ENCODE results near the gene IL36RN. TPM values are rescaled to one million over a fixed set of nuclear protein-coding genes. Genes with fewer than 3 reads are reported as not detected.

Gene IL36RN
- 0.84 to 1.1 TPM (median 0.85 TPM) in 3 replicates for total RNA-seq

- H3K27ac Mint-ChIP-seq = peak within 1 kb of the TSS; percentile 80
- H3K9me3 Mint-ChIP-seq = peaks cover 24% of the 10 kb centered on the region
- H3K27me3 Mint-ChIP-seq (ENCODE audit: low read depth) = peaks cover 14% of the 10 kb centered on the region
- no peak for DNase-seq (ENCODE audit: low spot score in 2 of 2, unreplicated experiment in 2 of 2)
- peak within 1 kb of the TSS; percentile 20 for H3K4me3 Mint-ChIP-seq
- H3K4me1 Mint-ChIP-seq = peaks cover 13% of the 10 kb centered on the region
- TF ChIP-seq CTCF (IDR thresholded peaks at IDR 0.05; ENCODE audit: unreplicated experiment) = no peak
- H3K36me3 Mint-ChIP-seq = no peaks in the 10 kb centered on the region
Observed at GRCh38 chr2:113058998-113059960, at the start of gene IL36RN. IL36RN (plus strand) TSS chr2:113059198; CDS start chr2:113059439, 241 bp downstream.

GRCh38 chr2:113009622-113010021 is 49.4 kb upstream of the IL36RN start:
- DNase-seq (ENCODE audit: low spot score in 2 of 2, unreplicated experiment in 2 of 2) = no peak
- Mint-ChIP-seq H3K27me3 (ENCODE audit: low read depth) (peaks cover 40% of the 10 kb centered on the region), H3K4me1 (no peaks in the 10 kb centered on the region), H3K4me3 (no peak overlapping the region), H3K36me3 (no peaks in the 10 kb centered on the region), H3K27ac (no peak overlapping the region), H3K9me3 (peaks cover 6% of the 10 kb centered on the region)
- no peak for TF ChIP-seq CTCF (IDR thresholded peaks at IDR 0.05; ENCODE audit: unreplicated experiment)

GRCh38 chr2:113010088-113010487 is 48.9 kb upstream of the IL36RN start:
- no peak for DNase-seq (ENCODE audit: low spot score in 2 of 2, unreplicated experiment in 2 of 2)
- no peak overlapping the region for H3K27ac Mint-ChIP-seq
- H3K4me1 Mint-ChIP-seq = no peaks in the 10 kb centered on the region
- H3K9me3 Mint-ChIP-seq = peaks cover 6% of the 10 kb centered on the region
- no peak overlapping the region for H3K4me3 Mint-ChIP-seq
- no peaks in the 10 kb centered on the region for H3K36me3 Mint-ChIP-seq
- TF ChIP-seq CTCF (IDR thresholded peaks at IDR 0.05; ENCODE audit: unreplicated experiment) = no peak
- H3K27me3 Mint-ChIP-seq (ENCODE audit: low read depth) = peaks cover 44% of the 10 kb centered on the region

- Mint-ChIP-seq H3K4me1 (no peaks in the 10 kb centered on the region), H3K27ac (no peak overlapping the region), H3K36me3 (no peaks in the 10 kb centered on the region), H3K4me3 (no peak overlapping the region), H3K27me3 (ENCODE audit: low read depth) (peaks cover 39% of the 10 kb centered on the region), H3K9me3 (peaks cover 6% of the 10 kb centered on the region)
- no peak for TF ChIP-seq CTCF (IDR thresholded peaks at IDR 0.05; ENCODE audit: unreplicated experiment)
- no peak for DNase-seq (ENCODE audit: low spot score in 2 of 2, unreplicated experiment in 2 of 2)
Observed at GRCh38 chr2:113011108-113011507, 47.9 kb upstream of the IL36RN start.

GRCh38 chr2:113012436-113013335 is 46.3 kb upstream of the IL36RN start:
- Mint-ChIP-seq H3K27me3 (ENCODE audit: low read depth) (peaks cover 44% of the 10 kb centered on the region), H3K9me3 (peaks cover 12% of the 10 kb centered on the region), H3K4me3 (no peak overlapping the region), H3K36me3 (no peaks in the 10 kb centered on the region), H3K4me1 (no peaks in the 10 kb centered on the region), H3K27ac (no peak overlapping the region)
- TF ChIP-seq CTCF (IDR thresholded peaks at IDR 0.05; ENCODE audit: unreplicated experiment) = no peak
- DNase-seq (ENCODE audit: low spot score in 2 of 2, unreplicated experiment in 2 of 2) = no peak

Data from mesothelial cell of epicardium (in vitro differentiated cells).